ACHN (cell line): ENCODE measurements around the gene RCOR1.
"Not testable (repeated sequence)": the region's sequence is repeated elsewhere in the genome, so short reads cannot be mapped to it uniquely, and the experiment has no call there.

Experiments used
- DNase-seq: peaks from one replicate; pipeline ENCODE4 v3.0.0-alpha.2; 2015
- in situ Hi-C: cut with HindIII; loops from 2 replicates; pipeline ENCODE4 v1.10.0; 2017; ENCODE audit warnings: low sequenced_read_pairs, low pct_ligation_motif_present, low pct_unique_long_range_greater_than_20kb

RCOR1 gene

GRCh38 chr14:102754370-102755262 lies 162.2 kb downstream of the RCOR1 start:
- no peak for DNase-seq
- in situ Hi-C loops = no loop called here

DNA sequence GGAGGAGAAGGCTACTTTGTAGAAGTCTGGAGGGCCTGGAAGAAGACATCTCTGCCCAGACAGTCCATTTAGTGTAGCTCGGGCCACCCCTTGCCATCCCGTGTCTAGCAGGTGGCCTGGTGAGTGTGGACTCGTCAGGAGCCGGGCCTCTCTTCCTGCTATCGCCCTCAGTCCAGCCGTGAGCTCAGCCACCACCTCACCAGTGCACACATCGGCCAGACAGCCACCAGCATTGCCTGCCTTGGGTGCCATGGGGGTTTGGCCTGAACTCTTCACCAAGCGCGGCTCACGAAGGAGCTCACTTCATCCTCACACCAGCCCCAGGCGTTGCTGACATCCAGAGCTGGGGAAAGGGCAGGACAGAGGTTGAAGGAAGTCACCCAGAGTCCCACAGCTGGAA lies 165.2 kb downstream of the RCOR1 start:
- in situ Hi-C loops = no loop called here
- DNase-seq = no peak

- no peak for DNase-seq
- in situ Hi-C loops = no loop called here
These were observed 165.6 kb downstream of the RCOR1 start for GRCh38 chr14:102758087-102758486.

- in situ Hi-C loops = no loop called here
- DNase-seq = no peak
These were observed 167.2 kb downstream of the RCOR1 start for GRCh38 chr14:102759456-102760187.

DNA sequence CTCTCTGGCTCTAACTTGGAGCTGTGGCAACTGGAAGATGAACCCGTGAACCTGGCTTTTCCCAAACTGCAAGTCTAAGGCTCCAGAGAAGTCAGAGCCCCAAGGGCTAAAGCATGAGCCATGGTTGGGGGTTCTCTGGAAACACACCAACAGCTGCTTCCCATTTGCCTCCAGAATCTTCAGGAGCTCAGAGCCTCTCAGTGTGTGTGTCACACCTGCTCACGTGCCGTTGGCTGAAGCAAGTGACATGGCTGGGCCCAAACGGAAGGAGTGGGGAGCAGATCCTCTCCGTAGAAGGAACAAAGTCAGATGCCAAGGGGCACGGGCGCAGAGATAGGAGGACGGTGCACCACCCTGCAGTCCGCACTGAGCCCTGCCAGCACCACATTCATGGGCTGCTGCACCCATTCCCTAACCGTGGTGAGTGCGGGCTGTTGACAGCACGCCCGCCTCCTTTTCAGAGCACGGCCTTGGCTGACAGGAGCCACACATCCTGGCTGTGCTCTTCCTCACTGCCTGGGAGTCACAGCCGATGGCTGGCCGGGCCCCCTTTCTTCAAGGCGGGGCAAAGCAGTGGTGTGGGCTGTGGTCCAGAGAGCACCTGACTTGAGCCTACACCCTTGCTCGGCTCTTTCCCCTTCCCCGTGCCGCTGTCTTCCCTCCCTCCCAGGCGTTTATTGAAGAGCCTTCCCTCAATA lies 168.2 kb downstream of the RCOR1 start:
- DNase-seq = no peak
- in situ Hi-C loops = no loop called here

GRCh38 chr14:102761206-102761605 lies 168.8 kb downstream of the RCOR1 start:
- in situ Hi-C loops = no loop called here
- DNase-seq = no peak

DNA sequence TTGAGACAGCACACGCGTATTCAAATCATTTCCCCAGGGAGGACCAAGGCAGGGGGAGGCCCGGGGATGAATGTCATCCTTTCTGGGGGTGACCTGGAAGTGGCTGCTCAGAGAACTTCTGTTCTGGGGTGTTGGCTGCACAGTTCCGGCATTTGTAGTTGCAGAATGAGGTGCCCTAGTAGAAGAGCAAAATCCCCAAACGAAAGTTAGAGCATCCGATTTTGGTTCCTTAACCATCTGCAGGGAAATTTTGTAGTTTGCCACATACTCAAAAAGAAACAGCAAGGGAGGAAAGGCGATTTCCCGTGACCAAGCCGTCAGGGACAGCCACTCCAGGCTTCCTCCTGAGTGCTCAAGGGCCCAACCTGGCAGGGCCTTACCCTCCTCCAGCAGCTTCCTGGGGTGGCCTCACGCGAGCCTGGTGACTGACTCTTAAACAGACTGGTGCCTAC lies 171.8 kb downstream of the RCOR1 start:
- no peak for DNase-seq
- in situ Hi-C loops = no loop called here

DNA sequence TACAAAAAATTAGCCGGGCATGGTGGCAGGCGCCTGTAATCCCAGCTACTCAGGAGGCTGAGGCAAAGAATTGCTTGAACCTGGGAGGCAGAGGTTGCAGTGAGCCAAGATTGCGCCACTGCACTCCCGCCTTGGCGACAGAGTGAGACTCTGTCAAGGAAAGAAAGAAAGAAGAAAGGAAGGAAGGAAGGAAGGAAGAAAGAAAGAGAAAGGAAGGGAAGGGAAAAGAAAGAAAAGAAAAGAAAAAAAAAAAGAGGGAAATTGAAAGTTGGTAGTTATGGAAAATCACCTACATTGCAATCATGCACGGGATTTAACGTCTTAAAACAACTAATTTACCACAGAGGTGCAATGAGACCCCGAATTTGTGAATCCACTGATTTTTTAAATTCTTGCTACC lies 173.3 kb downstream of the RCOR1 start:
- DNase-seq, in situ Hi-C loops: not testable (repeated sequence)

GRCh38 chr14:102768223-102769048 lies 176.0 kb downstream of the RCOR1 start:
- DNase-seq = no peak
- in situ Hi-C loops = no loop called here

- no peak for DNase-seq
- in situ Hi-C loops = no loop called here
These were observed 176.5 kb downstream of the RCOR1 start for GRCh38 chr14:102769049-102769327.

GRCh38 chr14:102770147-102771123 lies 178.0 kb downstream of the RCOR1 start:
- DNase-seq = no peak
- in situ Hi-C loops = no loop called here

DNA sequence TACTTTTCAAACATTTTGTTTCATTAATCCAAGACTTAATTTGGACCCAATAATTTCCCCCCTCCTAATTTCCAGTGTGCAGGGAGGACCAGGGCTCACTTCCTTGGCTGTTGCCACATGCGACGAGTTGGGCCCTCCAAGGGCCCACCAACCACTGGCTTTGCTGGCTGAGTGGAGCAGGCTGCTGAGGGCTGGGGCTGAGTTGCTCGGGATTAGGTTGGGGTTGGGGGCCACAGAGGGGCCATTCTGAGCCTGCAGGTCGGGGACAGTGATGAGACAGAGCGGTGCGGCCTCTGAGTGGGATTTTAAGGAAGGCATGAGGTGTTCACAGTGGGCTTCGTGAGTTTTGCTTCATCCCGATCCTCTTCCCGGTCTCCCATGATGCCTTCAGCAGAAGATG lies 178.7 kb downstream of the RCOR1 start:
- DNase-seq = no peak
- in situ Hi-C loops = no loop called here

- no peak for DNase-seq
- in situ Hi-C loops = no loop called here
These were observed 180.5 kb downstream of the RCOR1 start for GRCh38 chr14:102772781-102773570.

GRCh38 chr14:102774391-102775153 lies 182.1 kb downstream of the RCOR1 start:
- in situ Hi-C loops = no loop called here
- peak; percentile 70 for DNase-seq

DNA sequence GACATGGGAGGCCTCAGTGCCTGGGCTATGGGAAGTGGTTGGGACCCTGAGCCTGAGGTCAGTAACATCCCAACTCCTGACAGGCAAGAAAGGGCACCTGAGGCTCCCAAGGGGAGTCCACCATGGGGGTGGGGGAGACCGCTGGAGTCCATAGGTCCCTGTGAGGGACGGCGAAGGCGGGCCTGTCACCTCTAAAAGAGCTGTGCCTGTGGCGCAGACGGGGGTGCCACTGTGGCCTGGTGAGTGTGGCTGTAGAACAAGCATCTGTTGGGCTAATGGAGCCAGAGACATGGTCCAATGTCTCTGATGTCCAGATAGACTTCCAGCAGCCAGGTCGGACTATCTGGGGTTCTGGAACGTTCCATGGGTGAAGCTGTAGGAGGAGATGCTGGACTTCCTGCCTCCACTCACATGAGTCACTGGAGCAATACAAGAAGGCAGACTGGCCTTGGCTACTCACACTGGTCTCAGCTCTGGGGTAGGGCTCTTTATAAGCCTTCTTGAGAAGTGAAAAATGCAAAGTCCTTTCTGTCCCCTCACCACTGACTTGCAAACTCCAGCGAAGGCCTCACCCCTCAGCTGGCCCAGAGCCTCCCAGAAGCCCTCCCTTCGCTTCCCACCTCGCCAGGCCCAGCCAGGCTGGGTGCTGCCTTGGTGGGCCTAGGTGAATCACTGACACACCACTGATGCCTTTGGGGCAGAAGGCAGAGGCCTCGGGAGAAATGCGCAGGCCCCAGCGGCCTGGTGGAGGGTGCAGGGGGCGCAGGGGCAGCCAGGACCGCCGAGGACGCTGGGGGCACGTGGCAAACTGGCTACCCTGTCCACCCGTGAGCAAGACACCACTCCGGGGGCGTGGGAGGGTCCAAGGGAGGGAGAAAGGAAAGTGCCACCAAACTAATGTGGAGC lies 183.7 kb downstream of the RCOR1 start:
- in situ Hi-C loops = no loop called here
- no peak for DNase-seq
